ENCODE data around the gene RAC2. TPM values are rescaled to one million over a fixed set of nuclear protein-coding genes. Genes with fewer than 3 reads are reported as not detected.

Gene RAC2
- total and polyA plus RNA-seq, 2 of the 8 experiments (the other 6 are each of a cell fraction or from before 2014, with no cell fraction given) = 2.3 to 4.3 TPM

DNA sequence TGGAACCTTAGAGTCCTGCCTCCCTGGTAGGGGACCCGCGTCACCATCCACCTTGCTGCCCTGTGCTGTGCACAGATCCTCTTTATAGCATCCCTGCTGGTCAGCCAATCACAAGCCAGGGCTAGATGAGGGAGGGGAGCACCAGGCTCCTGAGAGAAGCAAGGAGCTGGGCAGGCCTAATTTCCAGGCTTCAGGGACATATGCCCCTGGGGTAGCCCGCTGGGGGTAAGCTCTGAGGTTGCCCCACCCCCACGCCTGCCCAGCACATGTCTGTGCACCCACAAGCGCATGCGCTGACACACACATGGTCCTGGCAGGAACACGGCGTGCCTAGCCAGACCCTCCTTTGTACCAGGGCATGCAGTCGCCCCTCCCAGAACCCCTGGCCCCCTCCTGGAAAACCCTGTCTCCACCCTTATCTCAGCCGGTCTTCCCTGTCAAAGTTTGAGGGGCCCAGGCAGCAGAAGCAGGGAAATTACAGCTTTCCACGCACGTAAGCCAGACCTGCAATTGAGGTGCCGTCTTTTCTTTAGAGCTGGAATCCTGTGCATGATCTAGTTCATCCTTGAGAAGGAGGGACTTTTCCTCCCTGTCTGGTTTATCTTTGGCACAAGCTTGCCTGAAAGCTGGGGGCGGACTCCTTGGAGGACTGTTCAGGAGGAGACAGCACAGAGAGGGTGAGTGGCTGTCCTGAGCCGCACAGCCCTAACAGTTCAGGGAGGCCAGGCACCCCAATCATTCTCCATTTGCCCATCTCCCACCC lies 33.8 kb downstream of the RAC2 start:
- 75% methylated on average over 14 of the region's 15 CpGs; no CpG with 5 or more reads in 1 of the 2 experiments for WGBS, 2 experiments (ENCODE audit: extremely low coverage in 1 of 2, insufficient coverage in 1 of 2, insufficient read length in 1 of 2, insufficient replicate concordance in 2 of 2, low coverage in 1 of 2, low lambda C conversion rate in 2 of 2, missing lambda C conversion rate in 1 of 2)
- Histone ChIP-seq H3K23me2 (ENCODE audit: low read depth, low read length) (peaks cover 3% of the 10 kb centered on the region; the same call in 1 of the 2 replicates), H3K4me2 (ENCODE audit: insufficient read depth in 1 of 2, low read depth in 2 of 2, low read length in 2 of 2) (no peak overlapping the region), H3K9ac (replicated peaks in 1 of 4; ENCODE audit: extremely low read depth in 1 of 4, low read depth in 3 of 4, low read length in 3 of 4) (no peak overlapping the region), H2BK5ac (ENCODE audit: low read depth, low read length) (no peak overlapping the region), H2BK15ac (ENCODE audit: low read length) (no peak overlapping the region), H3K79me2 (ENCODE audit: control insufficient read depth in 1 of 2, insufficient read depth in 2 of 2, low read length in 2 of 2) (no peaks in the 10 kb centered on the region), H4K91ac (replicated peaks; ENCODE audit: insufficient read length, low read length) (no peak overlapping the region), H3K9me3 (ENCODE audit: insufficient read depth in 2 of 2, low read depth in 1 of 2, low read length in 1 of 2) (no peaks in the 10 kb centered on the region), H2AFZ (ENCODE audit: low read length) (no peak overlapping the region), H3K4me3 (ENCODE audit: extremely low read depth in 1 of 4, insufficient read depth in 2 of 4, low read depth in 3 of 4, low read length in 4 of 4) (no peak overlapping the region), H2BK12ac (ENCODE audit: low read depth, low read length) (no peak overlapping the region; the same call in 1 of the 2 replicates), H3K36me3 (ENCODE audit: control insufficient read depth in 2 of 4, insufficient read depth in 4 of 4, low read length in 3 of 4) (no peaks in the 10 kb centered on the region), H2BK120ac (replicated peaks; ENCODE audit: low read depth, low read length) (no peak overlapping the region), H3K79me1 (ENCODE audit: low read depth, low read length) (no peaks in the 10 kb centered on the region), H3K56ac (replicated peaks; ENCODE audit: insufficient read length, low read depth, low read length) (no peak overlapping the region), H3K27me3 (replicated peaks in 1 of 4; ENCODE audit: control insufficient read depth in 3 of 4, extremely low read depth in 1 of 4, insufficient read depth in 3 of 4, low read length in 3 of 4) (peaks cover 0 to 4% (median 1%) of the 10 kb centered on the region in 4 experiments; a peak in 3 of 7 replicates), H2AK5ac (ENCODE audit: low read depth, low read length) (no peak overlapping the region), H4K5ac (ENCODE audit: insufficient read length, low read depth, low read length) (no peak overlapping the region), H4K8ac (ENCODE audit: extremely low read depth, insufficient read depth, low read length) (no peak overlapping the region; the same call in 1 of the 2 replicates), H4K20me1 (replicated peaks in 1 of 2; ENCODE audit: control insufficient read depth in 1 of 2, insufficient read depth in 2 of 2, low read length in 2 of 2) (no peaks in the 10 kb centered on the region), H3K4ac (replicated peaks; ENCODE audit: insufficient read length, low read depth, low read length) (no peak overlapping the region), H3K23ac (ENCODE audit: insufficient read length) (no peak overlapping the region), H3K4me1 (replicated peaks in 1 of 4; ENCODE audit: control insufficient read depth in 3 of 4, insufficient read depth in 4 of 4, low read length in 3 of 4) (peaks cover 0 to 8% (median 3%) of the 10 kb centered on the region in 4 experiments; a peak in 6 of 7 replicates), H2BK20ac (ENCODE audit: low read length) (no peak overlapping the region), H3K18ac (ENCODE audit: extremely low read depth, low read length) (no peak overlapping the region), H3K27ac (ENCODE audit: low read depth, low read length) (no peak overlapping the region), H3K14ac (ENCODE audit: insufficient read length) (no peak overlapping the region)
- FAIRE-seq (no peak), DNase-seq (ENCODE audit: low read depth in 1 of 2, low spot score in 2 of 2) (no peak)
- ChIA-PET CTCF (ENCODE audit: partially characterized antibody) (interaction anchor here (0.9 to 2.8 kb wide), 6 partner anchors 10 to 189 kb away, joined by 3 to 29 read pairs (median 6); no protein-coding TSS in a partner anchor), POLR2A (ENCODE audit: partially characterized antibody) (interaction anchor here (1.8 kb wide), 1 partner anchor 10 kb away, joined by 4 read pairs; no protein-coding TSS in a partner anchor)
- TF ChIP-seq TBP (IDR thresholded peaks at IDR 0.05; ENCODE audit: low read depth, low read length) = no peak
- no peak for TF ChIP-seq CBX5 (IDR thresholded peaks at IDR 0.05; ENCODE audit: low read depth, low read length)
- no peak for TF ChIP-seq SIRT6 (IDR thresholded peaks at IDR 0.05; ENCODE audit: low read length)
- no peak for TF ChIP-seq KDM5A (IDR thresholded peaks at IDR 0.05; ENCODE audit: low read length)
- TF ChIP-seq, protein P1, sequence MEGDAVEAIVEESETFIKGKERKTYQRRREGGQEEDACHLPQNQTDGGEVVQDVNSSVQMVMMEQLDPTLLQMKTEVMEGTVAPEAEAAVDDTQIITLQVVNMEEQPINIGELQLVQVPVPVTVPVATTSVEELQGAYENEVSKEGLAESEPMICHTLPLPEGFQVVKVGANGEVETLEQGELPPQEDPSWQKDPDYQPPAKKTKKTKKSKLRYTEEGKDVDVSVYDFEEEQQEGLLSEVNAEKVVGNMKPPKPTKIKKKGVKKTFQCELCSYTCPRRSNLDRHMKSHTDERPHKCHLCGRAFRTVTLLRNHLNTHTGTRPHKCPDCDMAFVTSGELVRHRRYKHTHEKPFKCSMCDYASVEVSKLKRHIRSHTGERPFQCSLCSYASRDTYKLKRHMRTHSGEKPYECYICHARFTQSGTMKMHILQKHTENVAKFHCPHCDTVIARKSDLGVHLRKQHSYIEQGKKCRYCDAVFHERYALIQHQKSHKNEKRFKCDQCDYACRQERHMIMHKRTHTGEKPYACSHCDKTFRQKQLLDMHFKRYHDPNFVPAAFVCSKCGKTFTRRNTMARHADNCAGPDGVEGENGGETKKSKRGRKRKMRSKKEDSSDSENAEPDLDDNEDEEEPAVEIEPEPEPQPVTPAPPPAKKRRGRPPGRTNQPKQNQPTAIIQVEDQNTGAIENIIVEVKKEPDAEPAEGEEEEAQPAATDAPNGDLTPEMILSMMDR (IDR thresholded peaks at IDR 0.05; ENCODE audit: control extremely low read depth in 1 of 3, insufficient read depth in 1 of 3, low read depth in 1 of 3, low read length in 3 of 3) = no peak
- no peak for TF ChIP-seq HDAC2 (IDR thresholded peaks at IDR 0.05; ENCODE audit: borderline replicate concordance in 1 of 2, low read depth in 2 of 2, low read length in 2 of 2)
- no peak for TF ChIP-seq SP1 (IDR thresholded peaks at IDR 0.05; ENCODE audit: low read depth, low read length)
- no peak for TF ChIP-seq CTBP2 (IDR thresholded peaks at IDR 0.05; ENCODE audit: borderline replicate concordance, insufficient read depth, insufficient read length, low read length)
- no peak for TF ChIP-seq CREB1 (IDR thresholded peaks at IDR 0.05)
- TF ChIP-seq TAF1 (IDR thresholded peaks at IDR 0.05; ENCODE audit: low read depth, low read length) = no peak
